Measurements from ENCODE around the gene FUS. TPM values are rescaled to one million over a fixed set of nuclear protein-coding genes. Genes with fewer than 3 reads are reported as not detected.
"Not testable (repeated sequence)": the region's sequence is repeated elsewhere in the genome, so short reads cannot be mapped to it uniquely, and the experiment has no call there.

FUS gene
- polyA plus RNA-seq, 3 donors: 627 to 720 (median 667) TPM

GRCh38 chr16:31184888-31185287 lies 4.9 kb downstream of the FUS start:
- no peak for DNase-seq (ENCODE audit: low read depth in 3 of 3, low spot score in 2 of 3)

- no peak for DNase-seq (ENCODE audit: low read depth in 3 of 3, low spot score in 2 of 3)
Measured at GRCh38 chr16:31185339-31185738, 5.4 kb downstream of the FUS start.

GRCh38 chr16:31186176-31186575 lies 6.2 kb downstream of the FUS start:
- DNase-seq (ENCODE audit: low read depth in 3 of 3, low spot score in 2 of 3): no peak

- no peak for DNase-seq (ENCODE audit: low read depth in 3 of 3, low spot score in 2 of 3)
Measured at GRCh38 chr16:31186930-31187807, 7.2 kb downstream of the FUS start.

- no peak for DNase-seq (ENCODE audit: low read depth in 3 of 3, low spot score in 2 of 3)
Measured at GRCh38 chr16:31187808-31188189, 7.9 kb downstream of the FUS start.

DNA sequence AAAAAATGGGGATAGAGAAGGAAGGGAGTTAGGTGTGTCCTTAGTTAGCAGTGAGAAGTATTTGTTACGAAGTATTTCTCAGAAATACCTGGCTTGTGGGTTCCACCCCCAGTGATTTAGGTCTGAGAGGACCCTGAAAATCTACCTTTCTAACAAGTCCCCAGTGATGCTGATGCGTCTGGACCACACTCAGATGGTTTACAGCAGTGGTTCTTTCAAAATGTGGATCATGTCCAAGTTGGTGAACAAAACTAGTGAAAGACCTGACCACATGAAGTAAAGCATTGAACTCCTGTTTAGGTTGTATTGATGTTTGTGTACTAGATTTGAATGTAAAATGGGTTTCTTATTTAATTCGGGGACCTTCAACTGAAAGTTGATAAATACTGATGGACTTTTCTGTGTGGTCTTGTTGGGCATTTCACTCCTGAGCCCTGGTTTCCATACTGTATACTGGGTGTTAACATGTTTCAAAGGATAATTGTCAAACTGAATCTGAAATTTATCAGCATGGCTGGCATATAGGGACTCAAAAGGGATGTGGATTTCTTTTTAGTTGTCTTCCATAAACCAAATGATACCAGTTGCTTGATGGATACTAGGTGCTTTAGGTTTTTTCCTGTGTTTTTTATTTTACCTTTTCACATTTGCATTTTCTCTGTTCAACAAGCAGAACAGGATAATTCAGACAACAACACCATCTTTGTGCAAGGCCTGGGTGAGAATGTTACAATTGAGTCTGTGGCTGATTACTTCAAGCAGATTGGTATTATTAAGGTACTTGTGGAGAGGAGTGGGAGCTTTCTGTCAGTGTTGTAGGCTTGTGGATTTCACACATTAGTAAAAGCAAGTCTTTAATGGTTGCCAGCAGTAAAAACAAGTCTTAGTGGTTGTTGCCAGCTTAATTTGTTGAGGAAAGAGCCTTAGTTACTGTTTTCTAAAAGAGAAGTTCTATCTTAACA lies 8.8 kb downstream of the FUS start:
- DNase-seq (ENCODE audit: low read depth in 3 of 3, low spot score in 2 of 3): no peak

GRCh38 chr16:31189412-31189778 lies 9.5 kb downstream of the FUS start:
- no peak for DNase-seq (ENCODE audit: low read depth in 3 of 3, low spot score in 2 of 3)

DNA sequence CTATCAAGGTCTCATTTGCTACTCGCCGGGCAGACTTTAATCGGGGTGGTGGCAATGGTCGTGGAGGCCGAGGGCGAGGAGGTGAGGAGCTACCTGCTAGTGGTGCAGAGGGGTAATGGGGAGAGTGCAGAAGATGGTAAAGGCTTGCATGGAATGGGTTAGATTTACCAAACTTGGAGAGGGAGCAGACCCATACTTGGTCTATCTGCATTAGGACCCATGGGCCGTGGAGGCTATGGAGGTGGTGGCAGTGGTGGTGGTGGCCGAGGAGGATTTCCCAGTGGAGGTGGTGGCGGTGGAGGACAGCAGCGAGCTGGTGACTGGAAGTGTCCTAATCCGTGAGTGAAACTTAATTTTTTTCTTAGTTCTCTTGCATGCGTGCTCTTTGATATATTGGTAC lies 10.1 kb downstream of the FUS start:
- DNase-seq (ENCODE audit: low read depth in 3 of 3, low spot score in 2 of 3): no peak

DNA sequence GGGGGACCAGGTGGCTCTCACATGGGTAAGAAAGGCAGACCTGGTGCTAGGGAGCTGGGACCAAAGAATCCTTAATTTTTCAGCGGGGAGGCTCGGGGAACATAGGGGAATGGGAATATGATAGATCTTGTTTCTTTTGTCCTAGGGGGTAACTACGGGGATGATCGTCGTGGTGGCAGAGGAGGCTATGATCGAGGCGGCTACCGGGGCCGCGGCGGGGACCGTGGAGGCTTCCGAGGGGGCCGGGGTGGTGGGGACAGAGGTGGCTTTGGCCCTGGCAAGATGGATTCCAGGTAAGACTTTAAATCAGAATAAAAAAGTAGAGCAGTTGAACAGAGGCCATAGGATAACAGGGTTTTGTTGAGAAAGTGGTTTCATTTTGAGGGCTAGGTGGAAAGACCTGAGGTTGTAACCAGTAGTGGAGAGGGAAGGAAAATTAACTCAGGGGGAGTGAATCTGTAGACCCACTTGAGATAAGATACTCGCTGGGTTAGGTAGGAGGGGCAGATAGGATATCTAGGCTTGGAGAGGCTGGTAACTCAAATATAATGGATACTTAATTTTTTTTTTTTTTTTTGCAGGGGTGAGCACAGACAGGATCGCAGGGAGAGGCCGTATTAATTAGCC lies 11.0 kb downstream of the FUS start:
- no peak for DNase-seq (ENCODE audit: low read depth in 3 of 3, low spot score in 2 of 3)

DNA sequence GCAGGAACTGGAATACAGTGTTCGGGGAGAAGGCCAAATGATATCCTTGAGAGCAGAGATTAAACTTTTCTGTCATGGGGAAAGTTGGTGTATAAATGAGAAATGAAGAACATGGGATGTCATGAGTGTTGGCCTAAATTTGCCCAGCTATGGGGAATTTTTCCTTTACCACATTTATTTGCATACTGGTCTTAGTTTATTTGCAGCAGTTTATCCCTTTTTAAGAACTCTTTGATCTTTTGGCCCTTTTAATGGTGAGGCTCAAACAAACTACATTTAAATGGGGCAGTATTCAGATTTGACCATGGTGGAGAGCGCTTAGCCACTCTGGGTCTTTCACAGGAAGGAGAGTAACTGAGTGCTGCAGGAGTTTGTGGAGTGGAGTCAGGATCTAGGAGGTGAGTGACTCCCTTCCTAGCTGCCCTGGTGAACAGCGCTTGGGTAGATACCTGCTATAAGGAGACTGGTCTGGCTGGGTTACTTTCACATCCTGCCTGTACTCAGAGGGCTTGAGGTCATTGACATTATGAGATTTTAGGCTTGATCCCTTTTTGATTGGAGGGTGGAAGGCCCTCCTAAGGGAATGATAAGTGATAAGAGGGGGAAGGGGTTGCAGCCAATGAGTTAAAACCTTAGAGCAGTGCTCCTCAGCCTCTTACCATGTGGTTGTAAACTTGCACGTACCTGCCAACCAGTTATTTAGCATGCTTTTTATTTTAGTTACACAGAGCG lies 11.9 kb downstream of the FUS start:
- no peak for DNase-seq (ENCODE audit: low read depth in 3 of 3, low spot score in 2 of 3)

DNA sequence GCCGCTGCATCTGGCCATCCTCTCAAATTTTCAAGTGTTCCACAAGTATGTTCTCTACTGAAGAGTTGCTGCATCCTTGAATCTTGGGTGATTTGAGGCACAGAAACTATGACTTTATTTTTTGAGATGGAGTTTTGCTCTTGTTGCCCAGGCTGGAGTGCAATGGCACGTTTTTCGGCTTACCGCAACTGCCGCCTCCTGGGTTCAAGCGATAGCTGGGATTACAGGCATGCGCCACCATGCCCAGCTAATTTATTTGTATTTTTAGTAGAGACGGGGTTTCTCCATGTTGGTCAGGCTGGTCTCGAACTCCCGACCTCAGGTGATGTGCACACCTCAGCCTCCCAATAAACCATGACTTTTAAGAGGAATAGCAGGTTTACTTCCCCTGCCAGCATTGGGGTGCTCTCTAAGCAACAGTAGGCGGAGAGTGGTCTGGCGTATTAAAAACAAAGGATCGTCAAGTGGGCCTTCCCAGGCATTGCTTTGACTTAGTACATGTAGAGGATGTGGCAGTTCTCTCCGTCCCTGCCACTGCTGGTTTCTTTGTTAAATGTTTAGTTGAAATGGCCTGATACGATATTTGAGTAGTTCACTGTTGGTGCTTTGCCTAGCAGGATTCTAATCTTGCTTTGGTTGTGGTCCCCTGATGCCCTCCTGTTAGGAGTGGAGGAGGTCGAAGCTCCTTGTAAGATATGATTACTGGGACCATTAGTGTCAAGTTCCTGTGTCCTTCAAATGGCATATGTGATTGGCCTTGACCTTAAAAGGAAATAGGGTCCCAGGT lies 13.1 kb downstream of the FUS start:
- no peak for DNase-seq (ENCODE audit: low read depth in 3 of 3, low spot score in 2 of 3)

- no peak for DNase-seq (ENCODE audit: low read depth in 3 of 3, low spot score in 2 of 3)
Measured at GRCh38 chr16:31193874-31194273, 13.9 kb downstream of the FUS start.

DNA sequence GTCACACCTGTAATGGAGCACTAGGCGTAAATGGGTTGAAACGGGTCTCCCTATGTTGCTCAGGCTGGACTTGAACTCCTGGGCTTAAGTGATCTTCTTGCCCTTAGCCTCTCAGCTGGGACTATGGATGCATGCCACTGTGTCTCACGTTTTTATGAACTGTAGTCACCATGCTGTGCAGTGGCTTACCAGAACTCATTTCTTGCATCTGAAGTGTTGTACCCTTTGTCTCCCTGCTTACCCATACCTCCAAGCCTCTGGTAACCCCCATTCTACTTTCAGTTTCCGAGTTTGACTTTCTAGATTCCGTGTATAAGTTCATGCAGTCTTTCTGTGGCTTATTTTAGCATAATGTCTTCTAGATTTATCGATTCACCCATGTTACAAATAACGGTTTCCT lies 15.0 kb downstream of the FUS start:
- no peak for DNase-seq (ENCODE audit: low read depth in 3 of 3, low spot score in 2 of 3)

DNA sequence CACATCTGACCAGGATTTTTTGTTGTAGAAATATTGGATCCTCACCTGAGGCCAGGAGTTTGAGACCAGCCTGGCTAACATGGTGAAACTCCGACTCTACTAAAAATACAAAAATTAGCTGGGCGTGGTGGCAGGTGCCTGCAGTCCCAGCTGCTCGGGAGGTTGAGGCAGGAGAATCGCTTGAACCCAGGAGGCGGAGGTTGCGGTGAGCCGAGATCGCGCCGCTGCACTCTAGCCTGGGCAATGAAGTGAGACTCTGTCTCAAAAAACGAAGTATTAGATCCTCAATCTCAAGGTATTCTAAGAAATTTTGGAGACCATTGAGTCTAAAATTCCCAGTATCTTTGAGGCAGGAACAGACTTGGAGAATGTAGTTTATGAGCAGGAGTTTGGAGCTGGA lies 15.9 kb downstream of the FUS start:
- not testable (repeated sequence) for DNase-seq (ENCODE audit: low read depth in 3 of 3, low spot score in 2 of 3)

DNA sequence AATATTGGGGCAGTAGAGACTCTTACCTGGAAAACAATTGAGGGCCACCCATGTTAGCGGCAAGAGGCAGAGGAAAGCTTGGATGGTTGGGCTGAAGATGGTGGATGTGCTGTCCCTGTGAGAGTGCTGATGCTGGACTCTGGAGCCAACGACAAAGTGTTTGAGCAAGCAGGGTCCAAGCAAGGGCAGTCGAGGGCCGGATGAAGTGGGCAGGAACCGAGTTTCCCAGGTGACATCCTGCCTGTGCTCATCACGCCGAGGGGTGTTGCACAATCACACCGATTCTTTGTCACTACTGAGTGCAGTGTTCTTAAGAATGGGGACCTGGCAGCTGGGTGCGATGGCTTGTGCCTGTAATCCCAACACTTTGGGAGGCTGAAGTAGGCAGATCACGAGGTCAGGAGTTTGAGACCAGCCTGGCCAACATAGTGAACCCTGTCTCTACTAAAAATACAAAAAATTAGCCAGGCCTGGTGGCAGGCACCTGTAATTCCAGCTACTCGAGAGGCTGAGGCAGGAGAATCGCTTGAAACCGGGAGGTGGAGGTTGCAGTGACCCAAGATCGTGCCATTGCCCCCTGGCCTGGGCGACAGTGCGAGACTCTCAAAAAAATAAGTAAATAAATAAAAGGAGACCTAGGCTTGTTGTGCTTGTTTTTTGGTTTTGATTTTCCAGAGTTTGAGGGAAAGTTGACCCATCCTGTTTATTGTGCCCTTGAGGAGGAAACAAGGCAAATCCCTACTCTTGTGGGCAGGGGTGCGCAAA lies 16.6 kb downstream of the FUS start:
- DNase-seq (ENCODE audit: low read depth in 3 of 3, low spot score in 2 of 3): no peak

DNA sequence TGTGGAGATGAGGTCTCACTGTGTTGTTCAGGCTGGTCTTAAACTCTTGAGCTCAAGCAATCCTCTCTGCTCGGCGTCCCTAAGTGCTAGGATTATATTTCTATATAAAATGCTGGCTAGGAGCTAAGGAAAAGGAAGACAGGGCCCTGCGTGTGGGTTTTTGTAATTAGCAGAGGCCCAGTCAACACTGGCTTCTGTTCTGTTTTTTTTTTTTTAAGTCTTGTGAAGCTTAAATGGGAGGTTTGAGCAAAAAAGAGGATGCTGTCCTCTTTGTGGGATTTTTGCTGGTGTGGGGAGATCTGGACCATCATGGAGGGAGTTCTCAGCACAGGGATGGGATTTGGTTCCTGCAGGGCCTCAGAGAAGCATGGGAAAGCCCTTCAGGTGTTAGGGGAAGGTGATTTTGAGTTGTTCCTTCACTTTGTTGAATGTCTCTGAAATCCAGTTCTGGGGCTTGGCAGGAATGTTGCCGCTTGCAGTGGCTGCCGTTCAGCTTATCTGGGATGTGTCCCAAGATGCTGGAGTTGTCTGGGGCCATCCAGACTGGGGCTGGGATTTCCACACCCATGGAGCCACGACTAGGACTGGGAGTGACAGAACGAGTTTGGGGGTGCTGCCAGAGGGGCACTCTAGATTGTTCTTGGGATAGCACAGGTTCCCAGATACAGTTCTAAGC lies 18.4 kb downstream of the FUS start:
- no peak for DNase-seq (ENCODE audit: low read depth in 3 of 3, low spot score in 2 of 3)

DNA sequence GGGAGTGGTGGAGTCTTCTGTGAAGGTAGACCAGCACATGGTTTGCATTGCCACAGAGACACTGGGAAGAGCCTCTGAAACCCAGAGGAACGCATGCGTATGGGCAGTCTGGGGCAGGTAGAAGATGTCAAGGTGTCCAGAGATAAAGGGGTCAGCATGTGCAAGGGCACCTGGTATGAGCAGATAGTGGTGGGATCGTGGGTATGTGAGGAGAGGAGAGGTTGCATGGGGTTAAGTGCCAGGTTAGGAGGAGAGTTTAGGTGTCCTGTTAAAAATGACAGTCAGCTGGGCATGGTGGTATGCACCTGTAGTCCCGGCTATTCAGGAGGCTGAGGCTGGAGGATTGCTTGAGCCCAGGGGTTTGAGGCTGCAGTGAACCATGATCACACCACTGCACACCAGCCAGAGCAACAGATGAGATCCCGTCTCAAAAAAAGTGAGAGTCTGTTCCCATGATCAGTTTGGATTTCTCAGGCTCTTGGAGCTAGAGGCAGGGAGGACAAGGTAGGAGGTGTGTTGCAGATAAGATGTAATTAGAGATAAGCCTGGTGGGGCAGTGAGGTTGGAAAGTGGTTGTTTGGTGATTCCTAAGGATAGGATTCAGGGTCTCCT lies 19.6 kb downstream of the FUS start:
- no peak for DNase-seq (ENCODE audit: low read depth in 3 of 3, low spot score in 2 of 3)

DNA sequence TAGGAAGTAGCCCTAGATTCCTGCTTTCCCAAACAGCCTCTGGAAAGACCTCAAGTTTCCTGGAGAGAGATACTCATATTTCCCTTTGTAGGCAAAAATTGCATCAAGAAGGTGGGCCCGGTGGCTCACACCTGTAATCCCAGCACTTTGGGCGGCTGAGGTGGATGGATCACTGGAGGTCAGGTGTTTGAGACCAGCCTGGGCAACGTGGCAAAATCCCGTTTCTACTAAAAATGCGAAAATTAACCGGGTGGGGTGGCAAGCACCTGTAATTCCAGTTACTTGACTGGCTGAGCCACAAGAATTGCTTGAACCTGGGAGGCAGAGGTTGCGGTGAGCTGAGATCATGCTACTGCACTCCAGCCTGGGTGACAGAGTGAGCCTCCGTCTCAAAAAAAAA lies 20.2 kb downstream of the FUS start:
- not testable (repeated sequence) for DNase-seq (ENCODE audit: low read depth in 3 of 3, low spot score in 2 of 3)
